ENCODE measurements around the gene RDH12. TPM values are rescaled to one million over a fixed set of nuclear protein-coding genes. Genes with fewer than 3 reads are reported as not detected.
A peak's percentile ranks its signal among the peaks of the same experiment; 100 is the strongest.

Gene RDH12
- total RNA-seq, 4 donors from 2014 or later, result 0.13 TPM; not detected in 3

DNA sequence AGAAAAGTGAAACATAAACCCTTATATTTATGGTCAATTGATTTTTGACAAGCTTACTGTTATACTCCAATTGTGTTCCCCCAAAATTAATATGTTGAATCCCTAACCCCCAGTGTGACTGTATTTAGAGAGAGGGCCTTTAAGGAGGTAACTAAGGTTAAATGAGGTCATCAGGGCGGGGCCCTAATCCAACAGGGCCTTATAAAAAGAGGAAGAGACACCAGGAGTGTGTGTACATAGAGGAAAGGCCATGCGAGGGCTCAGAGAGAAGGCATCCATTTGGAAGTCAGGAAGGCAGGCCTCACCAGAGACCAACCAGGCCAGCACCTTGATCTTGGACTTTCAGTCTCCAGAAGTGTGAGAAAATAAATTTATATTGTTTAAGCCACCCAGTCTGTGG, 20.7 kb upstream of the RDH12 start:
- TF ChIP-seq POLR2A (IDR thresholded peaks at IDR 0.05), result no peak
- TF ChIP-seq, protein P1, sequence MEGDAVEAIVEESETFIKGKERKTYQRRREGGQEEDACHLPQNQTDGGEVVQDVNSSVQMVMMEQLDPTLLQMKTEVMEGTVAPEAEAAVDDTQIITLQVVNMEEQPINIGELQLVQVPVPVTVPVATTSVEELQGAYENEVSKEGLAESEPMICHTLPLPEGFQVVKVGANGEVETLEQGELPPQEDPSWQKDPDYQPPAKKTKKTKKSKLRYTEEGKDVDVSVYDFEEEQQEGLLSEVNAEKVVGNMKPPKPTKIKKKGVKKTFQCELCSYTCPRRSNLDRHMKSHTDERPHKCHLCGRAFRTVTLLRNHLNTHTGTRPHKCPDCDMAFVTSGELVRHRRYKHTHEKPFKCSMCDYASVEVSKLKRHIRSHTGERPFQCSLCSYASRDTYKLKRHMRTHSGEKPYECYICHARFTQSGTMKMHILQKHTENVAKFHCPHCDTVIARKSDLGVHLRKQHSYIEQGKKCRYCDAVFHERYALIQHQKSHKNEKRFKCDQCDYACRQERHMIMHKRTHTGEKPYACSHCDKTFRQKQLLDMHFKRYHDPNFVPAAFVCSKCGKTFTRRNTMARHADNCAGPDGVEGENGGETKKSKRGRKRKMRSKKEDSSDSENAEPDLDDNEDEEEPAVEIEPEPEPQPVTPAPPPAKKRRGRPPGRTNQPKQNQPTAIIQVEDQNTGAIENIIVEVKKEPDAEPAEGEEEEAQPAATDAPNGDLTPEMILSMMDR (IDR thresholded peaks at IDR 0.05 in 4 of 5, conservative IDR thresholded peaks at IDR 0.05 in 1 of 5), result no peak
- Histone ChIP-seq H3K27ac (no peak overlapping the region), H3K36me3 (peaks cover 0 to 10% of the 10 kb centered on the region in 2 donors), H3K4me3 (no peak overlapping the region), H3K4me1 (no peaks in the 10 kb centered on the region), H3K27me3 (no peaks in the 10 kb centered on the region), H3K9me3 (no peaks in the 10 kb centered on the region)
- intact Hi-C loops (cut with DNase I; ENCODE audit: low total_unique reads), result no loop called here
- in situ Hi-C loops (cut with MboI; ENCODE audit: low sequenced_read_pairs in 4 of 4), result no loop called here
- no peak for DNase-seq
- no peak for ATAC-seq

DNA sequence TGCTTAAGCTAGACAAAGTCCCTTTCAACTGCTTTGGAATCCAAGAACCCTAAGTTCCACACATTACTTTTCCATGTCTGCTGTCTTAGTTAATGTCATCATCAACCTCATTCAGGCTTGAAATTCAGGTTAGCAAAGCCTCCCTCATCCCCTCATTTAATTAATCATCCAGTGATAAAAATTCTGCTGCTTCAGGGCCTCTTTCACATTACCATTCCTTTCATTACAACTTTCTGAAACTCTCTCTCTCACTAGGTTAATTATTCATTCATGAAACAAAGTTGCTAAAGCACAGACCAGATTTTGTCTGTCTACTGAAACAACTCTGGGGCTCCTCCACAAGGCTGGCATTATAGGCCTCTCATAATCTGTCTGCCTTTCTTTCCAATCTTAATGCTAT, 17.8 kb upstream of the RDH12 start:
- H3K36me3 ChIP-seq, result peaks cover 0 to 19% of the 10 kb centered on the region in 2 donors
- no peak for DNase-seq
- in situ Hi-C loops (cut with MboI; ENCODE audit: low sequenced_read_pairs in 4 of 4) (no loop called here), intact Hi-C loops (cut with DNase I; ENCODE audit: low total_unique reads) (no loop called here)
- no peaks in the 10 kb centered on the region for H3K4me1 ChIP-seq
- H3K27me3 ChIP-seq, result no peaks in the 10 kb centered on the region
- no peak overlapping the region for H3K4me3 ChIP-seq
- no peak for ATAC-seq
- no peak overlapping the region for H3K27ac ChIP-seq
- no peaks in the 10 kb centered on the region for H3K9me3 ChIP-seq
- TF ChIP-seq, protein P1 (IDR thresholded peaks at IDR 0.05 in 4 of 5, conservative IDR thresholded peaks at IDR 0.05 in 1 of 5), result no peak
- no peak for TF ChIP-seq POLR2A (IDR thresholded peaks at IDR 0.05)

DNA sequence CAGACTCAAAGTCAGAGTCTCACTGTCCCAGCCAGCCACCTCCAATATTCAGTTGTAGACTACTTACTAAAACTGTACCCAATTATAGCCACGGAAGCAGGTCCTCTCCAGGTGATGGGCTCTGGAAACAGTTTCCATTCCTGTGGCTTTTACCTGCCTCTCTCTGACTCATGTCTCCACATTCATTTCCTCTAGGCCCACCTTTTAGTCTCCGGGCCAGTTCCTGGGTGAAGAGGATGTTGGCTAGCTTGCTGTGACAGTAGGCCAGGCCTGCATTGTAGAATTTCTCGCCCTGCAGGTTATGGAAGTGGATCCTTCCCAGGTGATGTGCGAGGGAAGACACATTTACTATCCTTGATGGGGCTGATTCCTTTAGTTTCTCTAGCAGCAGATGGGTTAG, 11.7 kb upstream of the RDH12 start:
- in situ Hi-C loops (cut with MboI; ENCODE audit: low sequenced_read_pairs in 4 of 4), result no loop called here
- DNase-seq (no peak), ATAC-seq (no peak)
- intact Hi-C loops (cut with DNase I; ENCODE audit: low total_unique reads), result no loop called here
- Histone ChIP-seq H3K36me3 (peaks cover 0 to 43% of the 10 kb centered on the region in 2 donors), H3K9me3 (no peaks in the 10 kb centered on the region), H3K4me3 (no peak overlapping the region), H3K4me1 (peaks cover 6% of the 10 kb centered on the region in 2 donors), H3K27me3 (no peaks in the 10 kb centered on the region), H3K27ac (no peak overlapping the region)
- TF ChIP-seq, protein P1 (IDR thresholded peaks at IDR 0.05 in 4 of 5, conservative IDR thresholded peaks at IDR 0.05 in 1 of 5), result no peak
- TF ChIP-seq POLR2A (IDR thresholded peaks at IDR 0.05), result no peak

DNA sequence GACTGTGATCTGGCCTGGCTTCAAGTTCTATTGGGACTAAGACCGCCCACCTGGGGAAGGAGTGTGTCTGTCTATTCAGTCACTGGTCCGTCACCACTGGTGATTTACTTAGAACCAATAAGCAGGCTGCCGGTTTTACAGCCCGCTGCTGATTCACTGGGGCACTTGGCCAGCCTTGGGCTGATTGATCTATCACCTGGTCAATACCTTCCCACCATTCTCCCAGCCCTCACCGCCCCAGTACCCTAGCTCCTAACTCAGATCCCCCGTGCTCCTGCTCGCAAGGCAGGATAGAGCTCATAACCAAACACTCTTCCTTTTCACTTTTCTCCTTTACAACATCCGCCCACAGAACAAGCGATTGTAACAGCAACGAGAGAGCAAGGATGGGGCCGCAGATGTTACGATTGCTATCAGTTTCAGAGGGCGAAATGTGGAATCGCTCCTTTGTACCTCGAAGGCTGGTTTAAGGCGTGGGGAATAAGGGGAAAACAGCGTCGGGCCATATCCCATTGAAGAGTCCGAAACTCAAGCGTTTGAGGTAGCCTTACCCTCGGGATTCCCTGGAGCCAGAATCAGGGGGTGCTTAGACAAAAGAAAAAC, 6.8 kb upstream of the RDH12 start:
- peaks cover 0 to 14% of the 10 kb centered on the region in 2 donors for H3K36me3 ChIP-seq
- no peak for DNase-seq
- peaks cover 6% of the 10 kb centered on the region in 2 donors for H3K4me1 ChIP-seq
- peak overlapping the region; percentile 61 to 69 (median 66) for H3K27ac ChIP-seq
- TF ChIP-seq, protein P1 (IDR thresholded peaks at IDR 0.05 in 4 of 5, conservative IDR thresholded peaks at IDR 0.05 in 1 of 5), result no peak
- TF ChIP-seq POLR2A (IDR thresholded peaks at IDR 0.05), result no peak
- H3K4me3 ChIP-seq, result peak overlapping the region; percentile 74 to 87 (median 82)
- peak; percentile 9 to 25 for ATAC-seq
- intact Hi-C loops (cut with DNase I; ENCODE audit: low total_unique reads), result loop anchor here (2.0 to 5.0 kb wide), 2 partner anchors 20 to 122 kb away; partner anchors contain the start of genes RAD51B, VTI1B and ZFYVE26
- H3K27me3 ChIP-seq, result no peaks in the 10 kb centered on the region
- no peaks in the 10 kb centered on the region for H3K9me3 ChIP-seq
- in situ Hi-C loops (cut with MboI; ENCODE audit: low sequenced_read_pairs in 4 of 4), result no loop called here

Data from gastrocnemius medialis (tissue), 4 donors.